ENCODE data around the gene CYSLTR1.

The CYSLTR1 gene

GRCh38 chrX:78327370-78328086 is at the start of gene CYSLTR1:
CYSLTR1 (minus strand) TSS chrX:78327611; CDS start chrX:78273746, 53,865 bp downstream.
- H3K36me3 ChIP-seq (ENCODE audit: insufficient read depth, low read length), result no peaks in the 10 kb centered on the region
- no peaks in the 10 kb centered on the region for H3K27me3 ChIP-seq (ENCODE audit: insufficient read depth, low read length)
- H3K4me1 ChIP-seq (ENCODE audit: control insufficient read depth, insufficient read depth, low read length, unreplicated experiment), result no peaks in the 10 kb centered on the region
- H3K27ac ChIP-seq (ENCODE audit: low read depth, low read length), result no peak within 1 kb of the TSS
- no peak within 1 kb of the TSS for H2AFZ ChIP-seq (ENCODE audit: low read length, unreplicated experiment)
- no peaks in the 10 kb centered on the region for H3K79me2 ChIP-seq (ENCODE audit: control insufficient read depth, insufficient read depth, low read length, unreplicated experiment)
- H3K4me3 ChIP-seq (ENCODE audit: low read depth, low read length), result no peak within 1 kb of the TSS

GRCh38 chrX:78377186-78377585 is 49.8 kb upstream of the CYSLTR1 start:
- Histone ChIP-seq H3K27me3 (ENCODE audit: insufficient read depth, low read length) (no peaks in the 10 kb centered on the region), H2AFZ (ENCODE audit: low read length, unreplicated experiment) (no peak overlapping the region), H3K36me3 (ENCODE audit: insufficient read depth, low read length) (no peaks in the 10 kb centered on the region), H3K4me3 (ENCODE audit: low read depth, low read length) (no peak overlapping the region), H3K4me1 (ENCODE audit: control insufficient read depth, insufficient read depth, low read length, unreplicated experiment) (no peaks in the 10 kb centered on the region), H3K27ac (ENCODE audit: low read depth, low read length) (no peak overlapping the region), H3K79me2 (ENCODE audit: control insufficient read depth, insufficient read depth, low read length, unreplicated experiment) (no peaks in the 10 kb centered on the region)

- H3K36me3 ChIP-seq (ENCODE audit: insufficient read depth, low read length), result no peaks in the 10 kb centered on the region
- H3K27ac ChIP-seq (ENCODE audit: low read depth, low read length), result no peak overlapping the region
- no peaks in the 10 kb centered on the region for H3K79me2 ChIP-seq (ENCODE audit: control insufficient read depth, insufficient read depth, low read length, unreplicated experiment)
- no peaks in the 10 kb centered on the region for H3K4me1 ChIP-seq (ENCODE audit: control insufficient read depth, insufficient read depth, low read length, unreplicated experiment)
- H3K27me3 ChIP-seq (ENCODE audit: insufficient read depth, low read length), result no peaks in the 10 kb centered on the region
- no peak overlapping the region for H2AFZ ChIP-seq (ENCODE audit: low read length, unreplicated experiment)
- no peak overlapping the region for H3K4me3 ChIP-seq (ENCODE audit: low read depth, low read length)
Observed at GRCh38 chrX:78375894-78376293, 48.5 kb upstream of the CYSLTR1 start.

- Histone ChIP-seq H3K27me3 (ENCODE audit: insufficient read depth, low read length) (no peaks in the 10 kb centered on the region), H3K36me3 (ENCODE audit: insufficient read depth, low read length) (no peaks in the 10 kb centered on the region), H3K27ac (ENCODE audit: low read depth, low read length) (no peak overlapping the region), H2AFZ (ENCODE audit: low read length, unreplicated experiment) (no peak overlapping the region), H3K4me3 (ENCODE audit: low read depth, low read length) (no peak overlapping the region), H3K79me2 (ENCODE audit: control insufficient read depth, insufficient read depth, low read length, unreplicated experiment) (no peaks in the 10 kb centered on the region), H3K4me1 (ENCODE audit: control insufficient read depth, insufficient read depth, low read length, unreplicated experiment) (no peaks in the 10 kb centered on the region)
Observed at GRCh38 chrX:78366576-78366975, 39.2 kb upstream of the CYSLTR1 start.

- H3K36me3 ChIP-seq (ENCODE audit: insufficient read depth, low read length), result no peaks in the 10 kb centered on the region
- H3K27me3 ChIP-seq (ENCODE audit: insufficient read depth, low read length), result no peaks in the 10 kb centered on the region
- H3K4me3 ChIP-seq (ENCODE audit: low read depth, low read length), result no peak overlapping the region
- no peaks in the 10 kb centered on the region for H3K79me2 ChIP-seq (ENCODE audit: control insufficient read depth, insufficient read depth, low read length, unreplicated experiment)
- no peak overlapping the region for H3K27ac ChIP-seq (ENCODE audit: low read depth, low read length)
- no peak overlapping the region for H2AFZ ChIP-seq (ENCODE audit: low read length, unreplicated experiment)
- H3K4me1 ChIP-seq (ENCODE audit: control insufficient read depth, insufficient read depth, low read length, unreplicated experiment), result no peaks in the 10 kb centered on the region
Observed at GRCh38 chrX:78357342-78358055, 30.1 kb upstream of the CYSLTR1 start.

- H3K4me1 ChIP-seq (ENCODE audit: control insufficient read depth, insufficient read depth, low read length, unreplicated experiment), result no peaks in the 10 kb centered on the region
- H2AFZ ChIP-seq (ENCODE audit: low read length, unreplicated experiment), result no peak overlapping the region
- H3K27me3 ChIP-seq (ENCODE audit: insufficient read depth, low read length), result no peaks in the 10 kb centered on the region
- no peak overlapping the region for H3K27ac ChIP-seq (ENCODE audit: low read depth, low read length)
- H3K79me2 ChIP-seq (ENCODE audit: control insufficient read depth, insufficient read depth, low read length, unreplicated experiment), result no peaks in the 10 kb centered on the region
- no peak overlapping the region for H3K4me3 ChIP-seq (ENCODE audit: low read depth, low read length)
- no peaks in the 10 kb centered on the region for H3K36me3 ChIP-seq (ENCODE audit: insufficient read depth, low read length)
Observed at GRCh38 chrX:78333521-78333920, 6.1 kb upstream of the CYSLTR1 start.

- Histone ChIP-seq H3K79me2 (ENCODE audit: control insufficient read depth, insufficient read depth, low read length, unreplicated experiment) (no peaks in the 10 kb centered on the region), H3K4me3 (ENCODE audit: low read depth, low read length) (no peak overlapping the region), H3K27me3 (ENCODE audit: insufficient read depth, low read length) (no peaks in the 10 kb centered on the region), H3K4me1 (ENCODE audit: control insufficient read depth, insufficient read depth, low read length, unreplicated experiment) (no peaks in the 10 kb centered on the region), H2AFZ (ENCODE audit: low read length, unreplicated experiment) (no peak overlapping the region), H3K36me3 (ENCODE audit: insufficient read depth, low read length) (no peaks in the 10 kb centered on the region), H3K27ac (ENCODE audit: low read depth, low read length) (no peak overlapping the region)
Observed at GRCh38 chrX:78331708-78332107, 4.3 kb upstream of the CYSLTR1 start.

- H3K4me3 ChIP-seq (ENCODE audit: low read depth, low read length), result no peak overlapping the region
- H3K27ac ChIP-seq (ENCODE audit: low read depth, low read length), result no peak overlapping the region
- no peaks in the 10 kb centered on the region for H3K79me2 ChIP-seq (ENCODE audit: control insufficient read depth, insufficient read depth, low read length, unreplicated experiment)
- H3K36me3 ChIP-seq (ENCODE audit: insufficient read depth, low read length), result no peaks in the 10 kb centered on the region
- no peaks in the 10 kb centered on the region for H3K27me3 ChIP-seq (ENCODE audit: insufficient read depth, low read length)
- H3K4me1 ChIP-seq (ENCODE audit: control insufficient read depth, insufficient read depth, low read length, unreplicated experiment), result no peaks in the 10 kb centered on the region
- H2AFZ ChIP-seq (ENCODE audit: low read length, unreplicated experiment), result no peak overlapping the region
Observed at GRCh38 chrX:78330540-78330939, 3.1 kb upstream of the CYSLTR1 start.

GRCh38 chrX:78330068-78330467 is 2.7 kb upstream of the CYSLTR1 start:
- Histone ChIP-seq H3K27me3 (ENCODE audit: insufficient read depth, low read length) (no peaks in the 10 kb centered on the region), H3K36me3 (ENCODE audit: insufficient read depth, low read length) (no peaks in the 10 kb centered on the region), H3K4me1 (ENCODE audit: control insufficient read depth, insufficient read depth, low read length, unreplicated experiment) (no peaks in the 10 kb centered on the region), H2AFZ (ENCODE audit: low read length, unreplicated experiment) (no peak overlapping the region), H3K27ac (ENCODE audit: low read depth, low read length) (no peak overlapping the region), H3K4me3 (ENCODE audit: low read depth, low read length) (no peak overlapping the region), H3K79me2 (ENCODE audit: control insufficient read depth, insufficient read depth, low read length, unreplicated experiment) (no peaks in the 10 kb centered on the region)

- Histone ChIP-seq H3K4me1 (ENCODE audit: control insufficient read depth, insufficient read depth, low read length, unreplicated experiment) (no peaks in the 10 kb centered on the region), H3K36me3 (ENCODE audit: insufficient read depth, low read length) (no peaks in the 10 kb centered on the region), H3K27ac (ENCODE audit: low read depth, low read length) (no peak overlapping the region), H3K79me2 (ENCODE audit: control insufficient read depth, insufficient read depth, low read length, unreplicated experiment) (no peaks in the 10 kb centered on the region), H3K4me3 (ENCODE audit: low read depth, low read length) (no peak overlapping the region), H2AFZ (ENCODE audit: low read length, unreplicated experiment) (no peak overlapping the region), H3K27me3 (ENCODE audit: insufficient read depth, low read length) (no peaks in the 10 kb centered on the region)
Observed at GRCh38 chrX:78329486-78329885, 2.1 kb upstream of the CYSLTR1 start.

- Histone ChIP-seq H3K79me2 (ENCODE audit: control insufficient read depth, insufficient read depth, low read length, unreplicated experiment) (no peaks in the 10 kb centered on the region), H3K27me3 (ENCODE audit: insufficient read depth, low read length) (no peaks in the 10 kb centered on the region), H3K4me3 (ENCODE audit: low read depth, low read length) (no peak overlapping the region), H3K27ac (ENCODE audit: low read depth, low read length) (no peak overlapping the region), H2AFZ (ENCODE audit: low read length, unreplicated experiment) (no peak overlapping the region), H3K36me3 (ENCODE audit: insufficient read depth, low read length) (no peaks in the 10 kb centered on the region), H3K4me1 (ENCODE audit: control insufficient read depth, insufficient read depth, low read length, unreplicated experiment) (no peaks in the 10 kb centered on the region)
Observed at GRCh38 chrX:78326401-78326800, 1.0 kb downstream of the CYSLTR1 start.
